GM21526 (cell line): ENCODE results near the gene DCTN5.
A peak's percentile ranks its signal among the peaks of the same experiment; 100 is the strongest.

Source experiments
- ATAC-seq: cut with Tn5 transposase; IDR thresholded peaks from one replicate; pipeline ENCODE4 v1.9.1; 2021; ENCODE audit warnings: moderate library complexity; ENCODE audit not compliant: unreplicated experiment, low FRiP score

The DCTN5 gene

GRCh38 chr16:23651943-23652468, 10.7 kb downstream of the DCTN5 start:
- no peak for ATAC-seq

GRCh38 chr16:23663918-23664317, 22.7 kb downstream of the DCTN5 start:
- ATAC-seq, result no peak

DNA sequence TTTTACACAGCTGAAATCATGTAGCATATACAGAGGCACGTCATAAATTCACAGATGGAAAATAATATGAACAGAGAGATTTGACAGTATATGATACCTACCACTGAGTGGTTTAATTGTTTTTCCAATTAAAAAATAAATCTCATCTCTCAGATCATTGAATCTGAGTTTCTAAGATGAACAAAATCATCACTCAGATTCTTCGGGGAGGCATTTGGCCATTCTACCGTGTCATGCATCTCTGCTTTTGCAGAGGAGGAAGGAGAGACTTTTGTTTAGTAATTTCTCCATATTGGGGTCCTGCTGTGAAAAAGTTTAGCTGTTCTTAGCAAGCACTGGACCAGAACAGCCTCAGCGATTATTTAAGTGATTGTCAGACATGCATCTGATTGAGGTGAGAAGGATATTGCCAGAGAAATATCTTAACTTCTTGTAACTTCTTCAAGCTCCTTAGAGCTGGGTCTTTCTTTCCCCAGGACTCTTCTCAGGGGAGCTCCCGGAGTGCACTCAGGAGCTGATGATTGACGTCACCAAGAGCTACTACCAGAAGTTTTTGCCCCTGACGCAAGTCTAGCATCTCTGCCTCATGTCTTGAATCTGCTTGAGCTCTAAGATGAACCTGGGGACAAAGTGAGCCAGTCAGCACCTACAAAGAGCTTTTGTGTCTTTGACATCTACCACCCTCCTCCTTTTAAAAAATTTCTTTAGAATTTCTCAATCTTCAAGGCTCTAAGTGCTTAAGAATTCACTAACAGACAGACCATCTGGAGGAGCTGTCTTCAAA, 25.5 kb downstream of the DCTN5 start:
- no peak for ATAC-seq

GRCh38 chr16:23667355-23667659, 26.0 kb downstream of the DCTN5 start:
- ATAC-seq, result no peak

GRCh38 chr16:23668225-23668624, 27.0 kb downstream of the DCTN5 start:
- ATAC-seq, result no peak

DNA sequence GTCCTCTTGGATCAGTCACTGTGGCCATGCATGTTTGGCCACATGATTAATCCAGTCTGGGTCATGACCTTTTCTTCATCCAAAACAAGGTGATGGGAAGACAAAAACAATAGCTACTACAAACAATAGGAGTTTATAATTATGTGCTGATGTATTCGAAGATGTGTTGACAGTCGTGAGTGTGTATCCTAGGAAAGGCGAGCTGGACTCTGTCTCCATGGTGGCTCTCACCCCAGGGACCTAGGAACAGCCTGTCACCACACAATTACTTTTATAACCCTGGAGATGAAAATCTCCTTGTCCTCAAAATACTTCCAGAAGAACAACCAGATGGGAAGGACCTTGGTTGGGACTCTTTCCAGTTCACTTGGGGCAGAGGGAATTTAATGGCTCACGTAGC, 27.6 kb downstream of the DCTN5 start:
- no peak for ATAC-seq

DNA sequence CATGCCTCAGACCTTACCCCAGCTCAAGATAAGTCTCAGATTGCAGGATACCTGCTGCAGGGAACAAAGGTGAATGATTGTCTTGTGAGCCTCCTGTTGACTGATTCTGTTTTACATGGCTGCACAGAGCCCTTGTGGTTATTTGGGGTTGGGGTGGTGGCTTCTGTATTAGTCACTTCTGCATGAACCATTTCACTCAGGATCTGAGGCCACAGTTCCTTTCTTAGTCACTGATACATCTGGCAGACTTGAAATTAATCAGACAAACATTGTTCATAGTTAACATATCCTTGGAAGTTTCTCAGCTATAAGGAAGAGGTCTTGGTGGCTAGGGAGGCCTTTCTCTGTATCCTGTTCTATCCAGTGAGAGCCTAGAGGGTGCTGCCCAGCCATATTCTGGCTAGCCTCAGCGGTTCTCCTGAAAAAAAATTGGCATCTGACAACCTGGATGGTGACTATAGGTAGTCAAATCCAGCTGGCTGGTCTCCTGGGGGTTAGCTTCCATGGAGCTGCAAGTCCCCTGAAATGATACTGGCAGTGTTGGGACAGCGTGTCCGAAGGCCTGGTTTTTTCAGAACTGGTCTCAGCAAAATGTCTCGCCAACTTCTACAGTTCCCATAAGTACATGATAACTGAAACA, 29.0 kb downstream of the DCTN5 start:
- peak; percentile 81 for ATAC-seq

- no peak for ATAC-seq
Observed at GRCh38 chr16:23673971-23674614, 32.8 kb downstream of the DCTN5 start.

DNA sequence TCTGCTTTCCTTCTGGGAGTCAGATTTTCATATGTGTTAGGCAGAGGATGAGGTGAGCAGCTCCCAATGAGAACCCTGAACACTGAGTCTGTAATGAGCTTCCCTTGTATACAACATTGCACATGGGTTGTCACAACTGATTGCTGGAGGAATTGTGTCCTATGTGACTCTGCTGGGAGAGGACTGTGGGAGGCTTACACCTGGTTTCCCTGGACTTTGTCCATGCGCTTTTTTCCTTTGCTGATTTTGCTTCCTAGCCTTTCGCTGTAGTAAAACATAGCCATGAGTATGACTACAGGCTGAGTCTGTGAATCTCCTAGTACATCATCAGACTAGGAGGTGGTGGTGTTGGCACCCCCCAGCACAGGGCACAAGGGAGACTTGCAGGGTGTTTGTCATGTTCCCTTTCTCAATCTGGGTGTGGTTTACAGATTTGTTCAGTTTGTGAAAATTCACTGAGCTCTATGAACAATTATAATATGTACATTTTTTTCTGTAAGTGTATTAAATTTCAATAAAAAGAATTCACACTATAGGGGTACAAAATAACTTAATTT, 35.7 kb downstream of the DCTN5 start:
- no peak for ATAC-seq

DNA sequence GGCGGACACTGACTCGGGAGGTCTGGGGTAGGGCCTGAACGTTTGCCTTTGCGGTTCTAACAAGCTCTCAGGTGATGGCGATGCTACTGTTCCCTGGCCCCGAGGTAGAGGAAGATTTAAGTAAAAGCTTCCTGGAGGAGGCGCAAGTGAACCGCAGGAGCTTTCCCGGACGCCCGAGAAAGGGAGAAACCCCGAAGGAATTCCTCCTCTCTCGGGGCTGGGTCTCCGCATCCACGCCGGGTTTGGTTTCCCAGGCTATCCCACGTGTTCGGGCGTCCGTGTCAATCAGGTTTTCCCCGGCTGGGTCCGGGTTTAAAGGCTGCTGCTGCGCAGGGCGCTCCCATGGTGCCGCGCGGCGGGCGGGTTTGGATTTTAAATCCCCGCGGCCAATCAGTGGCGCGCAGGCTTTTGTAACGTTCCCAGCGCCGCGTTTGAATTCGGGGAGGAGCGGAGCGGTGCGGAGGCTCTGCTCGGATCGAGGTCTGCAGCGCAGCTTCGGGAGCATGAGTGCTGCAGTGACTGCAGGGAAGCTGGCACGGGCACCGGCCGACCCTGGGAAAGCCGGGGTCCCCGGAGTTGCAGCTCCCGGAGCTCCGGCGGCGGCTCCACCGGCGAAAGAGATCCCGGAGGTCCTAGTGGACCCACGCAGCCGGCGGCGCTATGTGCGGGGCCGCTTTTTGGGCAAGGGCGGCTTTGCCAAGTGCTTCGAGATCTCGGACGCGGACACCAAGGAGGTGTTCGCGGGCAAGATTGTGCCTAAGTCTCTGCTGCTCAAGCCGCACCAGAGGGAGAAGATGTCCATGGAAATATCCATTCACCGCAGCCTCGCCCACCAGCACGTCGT, 37.4 kb downstream of the DCTN5 start, which contains the start of gene PLK1:
Gene PLK1, plus strand, starts transcription at position 460 of the 844 bp plus-strand sequence. Its CDS starts 44 bp downstream, at position 504.
- peak; percentile 66 for ATAC-seq

DNA sequence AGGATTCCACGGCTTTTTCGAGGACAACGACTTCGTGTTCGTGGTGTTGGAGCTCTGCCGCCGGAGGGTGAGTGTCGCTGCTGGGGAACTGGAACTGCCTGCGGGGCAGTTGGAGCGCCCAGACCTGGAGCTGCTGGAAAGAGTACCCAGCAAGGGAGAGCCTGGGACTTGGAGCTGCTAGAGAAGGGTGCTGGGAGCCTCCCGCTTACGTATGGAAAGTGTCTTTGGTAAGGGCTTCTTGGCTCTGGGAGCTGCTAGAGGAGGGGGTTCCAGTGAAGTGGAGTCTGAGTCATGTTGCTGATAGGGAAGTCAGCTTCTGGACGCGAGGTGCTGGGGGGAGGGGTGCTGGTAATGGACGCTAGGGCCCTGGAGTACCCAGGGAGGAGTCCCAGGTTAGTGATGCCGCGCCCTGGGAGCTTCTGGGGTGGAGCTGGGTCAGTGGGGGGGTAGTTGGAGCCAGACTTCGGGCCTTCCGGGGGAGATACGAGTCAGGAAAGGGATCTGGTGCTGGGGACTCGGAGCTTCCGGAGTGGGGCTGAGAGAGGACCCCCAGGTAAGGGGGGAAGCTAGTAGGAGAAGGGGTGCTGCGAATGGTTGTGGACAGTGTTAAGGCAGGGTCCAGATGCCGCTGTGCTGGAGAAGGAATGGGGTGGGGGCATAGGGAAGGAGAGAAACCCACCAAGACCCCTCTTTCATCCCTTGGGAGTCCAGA, 38.2 kb downstream of the DCTN5 start:
- ATAC-seq, result no peak

GRCh38 chr16:23679986-23680336, 38.7 kb downstream of the DCTN5 start:
- ATAC-seq, result no peak

DNA sequence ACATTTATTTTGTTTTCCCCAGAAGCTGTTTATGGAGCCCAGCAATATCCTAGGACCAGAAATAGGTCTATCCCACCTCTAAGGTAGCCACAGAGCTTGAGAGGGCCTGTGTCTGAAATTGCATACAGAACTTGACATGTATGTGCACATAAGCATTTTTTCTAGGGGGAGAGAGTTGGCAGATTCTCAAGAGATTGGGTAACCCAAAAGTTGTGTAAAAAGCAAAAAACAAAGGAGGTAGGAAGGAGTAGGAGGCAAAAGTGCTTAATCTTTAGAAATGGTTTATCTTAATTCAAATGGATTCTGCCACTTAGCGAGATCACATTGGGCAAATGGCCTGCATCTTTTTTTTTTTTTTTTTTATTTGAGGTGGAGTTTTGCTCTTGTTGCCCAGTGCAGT, 40.9 kb downstream of the DCTN5 start:
- no peak for ATAC-seq

- no peak for ATAC-seq
Observed at GRCh38 chr16:23683487-23683886, 42.2 kb downstream of the DCTN5 start.

DNA sequence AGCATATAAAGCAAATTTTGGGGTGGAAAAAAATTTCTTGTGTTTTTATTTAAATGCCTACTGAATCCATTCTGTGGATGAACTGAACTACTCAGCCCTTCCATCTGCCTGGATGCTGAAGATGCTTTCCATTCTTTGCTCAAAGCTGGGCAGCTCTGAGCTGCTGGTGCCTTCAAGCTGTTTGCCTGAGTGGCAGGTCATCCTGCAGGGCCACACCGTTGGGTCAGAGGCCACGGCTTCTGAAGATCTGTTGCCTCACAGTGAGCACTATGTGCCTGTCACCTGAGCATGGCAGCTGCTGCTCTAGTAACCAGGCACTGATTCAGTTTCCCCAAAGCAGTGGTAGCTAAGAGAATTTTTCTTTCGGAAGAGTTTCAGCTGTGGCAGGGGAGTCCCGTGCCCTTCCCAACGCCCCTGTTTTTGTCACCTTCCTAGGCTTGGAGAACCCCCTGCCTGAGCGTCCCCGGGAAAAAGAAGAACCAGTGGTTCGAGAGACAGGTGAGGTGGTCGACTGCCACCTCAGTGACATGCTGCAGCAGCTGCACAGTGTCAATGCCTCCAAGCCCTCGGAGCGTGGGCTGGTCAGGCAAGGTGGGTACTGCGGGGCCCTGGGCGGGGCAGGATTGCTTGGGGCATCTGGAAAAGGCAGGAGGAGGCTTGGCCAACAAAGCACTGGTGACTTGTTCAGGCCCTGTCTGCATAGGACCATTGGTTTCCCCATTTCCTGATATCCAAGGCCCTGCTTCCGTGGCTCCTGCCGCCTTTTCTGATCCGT, 46.0 kb downstream of the DCTN5 start:
- ATAC-seq, result no peak

GRCh38 chr16:23689442-23690187, 48.3 kb downstream of the DCTN5 start:
- ATAC-seq, result no peak

GRCh38 chr16:23690771-23691482, 49.7 kb downstream of the DCTN5 start:
- ATAC-seq, result no peak
